Urinary bladder (tissue), 4 donors: ENCODE results near the gene RBM25. TPM values are rescaled to one million over a fixed set of nuclear protein-coding genes. Genes with fewer than 3 reads are reported as not detected.
A peak's percentile ranks its signal among the peaks of the same experiment; 100 is the strongest.

Experiments used
- DNase-seq: peaks from one replicate; pipeline ENCODE4 v3.0.0-alpha.2; 2015; ENCODE audit errors: extremely low spot score
- H3K27ac ChIP-seq: one replicate; pipeline ENCODE4 v1.5.1; 2013; ENCODE audit warnings: low read depth, mild to moderate bottlenecking, moderate library complexity
- H3K36me3 ChIP-seq: one replicate; pipeline ENCODE4 v1.6.1; 2013; ENCODE audit warnings: mild to moderate bottlenecking, moderate library complexity; ENCODE audit not compliant: insufficient read depth
- H3K4me1 ChIP-seq: one replicate; pipeline ENCODE4 v1.6.1; 2013; ENCODE audit warnings: mild to moderate bottlenecking, moderate library complexity; ENCODE audit not compliant: insufficient read depth
- H3K4me3 ChIP-seq: one replicate; pipeline ENCODE4 v1.5.1; 2013; ENCODE audit warnings: low read depth, low read length
- WGBS: extraction: QIAGEN DNeasy Blood & Tissue Kit; methylation state at CpG from one replicate; pipeline ENCODE4 v1.1.7; 2013; 5-methylcytosine and 5-hydroxymethylcytosine counted together
- polyA plus RNA-seq: library from polyadenylated mRNA; stranded (reverse); fragments of 200-250 nt; gene quantifications from one replicate; pipeline ENCODE4 v1.2.3, GENCODE V29; 2013
- total RNA-seq: library from RNA; depleted of rRNA; stranded (reverse); fragments of >200 nt; gene quantifications from one replicate; pipeline ENCODE4 v1.2.3, GENCODE V29; 2014
- donor health status: healthy with polysubstance abuse.
- donor health status: healthy.

Gene RBM25
- total and polyA plus RNA-seq, 2 donors, result 28.6 to 96.8 TPM

DNA sequence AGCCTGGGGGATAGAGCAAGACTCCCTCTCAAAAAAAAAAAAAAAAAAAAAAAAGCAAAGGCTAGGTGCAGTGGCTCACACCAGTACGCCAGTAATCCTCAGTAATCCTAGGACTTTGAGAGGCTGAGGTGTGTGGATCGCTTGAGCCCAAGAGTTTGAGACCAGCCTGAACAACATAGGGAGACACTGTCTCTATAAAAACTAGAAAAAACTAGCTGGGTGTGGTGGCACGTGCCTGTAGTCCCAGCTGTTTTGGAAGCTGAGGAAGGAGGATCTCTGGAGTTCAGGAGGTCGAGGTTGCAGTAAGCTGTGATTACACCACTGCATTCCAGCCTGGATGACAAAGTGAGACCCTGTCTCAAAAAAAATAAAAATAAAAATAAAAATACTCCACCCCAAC is 8.9 kb upstream of the RBM25 start:
- no peak overlapping the region for H3K27ac ChIP-seq
- H3K36me3 ChIP-seq, result no peaks in the 10 kb centered on the region
- H3K4me3 ChIP-seq, result no peak overlapping the region
- 39% methylated on average over 4 of the region's 4 CpGs for WGBS
- H3K4me1 ChIP-seq, result no peaks in the 10 kb centered on the region
- no peak for DNase-seq

DNA sequence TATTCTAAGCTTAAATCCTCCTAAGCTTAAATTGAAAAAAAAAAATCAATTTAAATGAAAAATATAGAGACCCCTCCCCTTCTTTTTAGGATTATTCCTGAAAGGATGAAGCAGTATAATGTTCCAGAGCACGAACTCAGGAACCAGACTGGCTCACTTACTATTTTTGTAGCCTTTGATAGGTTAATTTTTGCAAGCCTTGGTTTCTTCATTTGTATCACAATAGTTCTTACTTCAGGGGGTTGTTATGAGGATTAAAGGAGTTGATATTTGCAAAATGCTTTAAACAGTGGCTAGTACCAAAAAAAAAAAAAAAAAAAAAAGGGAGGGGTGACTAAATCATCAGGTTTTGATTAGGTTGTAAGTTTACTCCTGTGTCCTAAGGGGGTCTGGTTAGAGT is 3.1 kb upstream of the RBM25 start:
- DNase-seq, result no peak
- Histone ChIP-seq H3K4me3 (no peak overlapping the region), H3K4me1 (no peaks in the 10 kb centered on the region), H3K27ac (no peak overlapping the region), H3K36me3 (no peaks in the 10 kb centered on the region)
- WGBS, result 88% methylated on average over 1 of the region's 1 CpG

DNA sequence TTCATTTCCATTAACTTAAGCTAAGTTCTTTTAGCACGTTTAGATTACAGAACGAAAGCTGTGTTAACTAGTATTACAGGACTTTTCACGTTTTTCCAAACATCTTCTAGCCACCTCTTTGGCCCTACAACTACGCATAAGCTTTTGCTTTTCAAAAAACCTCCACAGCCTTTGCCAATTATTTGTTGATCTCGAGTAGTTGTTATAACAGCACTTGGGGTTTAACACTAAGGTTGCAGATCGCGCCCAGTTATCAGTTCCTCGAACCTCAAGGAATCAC is 450 bp upstream of the RBM25 start:
- DNase-seq, result no peak
- no peaks in the 10 kb centered on the region for H3K36me3 ChIP-seq
- 5% methylated on average over 8 of the region's 8 CpGs for WGBS
- H3K27ac ChIP-seq, result peak overlapping the region; percentile 77
- peak overlapping the region; percentile 54 for H3K4me3 ChIP-seq
- no peaks in the 10 kb centered on the region for H3K4me1 ChIP-seq

DNA sequence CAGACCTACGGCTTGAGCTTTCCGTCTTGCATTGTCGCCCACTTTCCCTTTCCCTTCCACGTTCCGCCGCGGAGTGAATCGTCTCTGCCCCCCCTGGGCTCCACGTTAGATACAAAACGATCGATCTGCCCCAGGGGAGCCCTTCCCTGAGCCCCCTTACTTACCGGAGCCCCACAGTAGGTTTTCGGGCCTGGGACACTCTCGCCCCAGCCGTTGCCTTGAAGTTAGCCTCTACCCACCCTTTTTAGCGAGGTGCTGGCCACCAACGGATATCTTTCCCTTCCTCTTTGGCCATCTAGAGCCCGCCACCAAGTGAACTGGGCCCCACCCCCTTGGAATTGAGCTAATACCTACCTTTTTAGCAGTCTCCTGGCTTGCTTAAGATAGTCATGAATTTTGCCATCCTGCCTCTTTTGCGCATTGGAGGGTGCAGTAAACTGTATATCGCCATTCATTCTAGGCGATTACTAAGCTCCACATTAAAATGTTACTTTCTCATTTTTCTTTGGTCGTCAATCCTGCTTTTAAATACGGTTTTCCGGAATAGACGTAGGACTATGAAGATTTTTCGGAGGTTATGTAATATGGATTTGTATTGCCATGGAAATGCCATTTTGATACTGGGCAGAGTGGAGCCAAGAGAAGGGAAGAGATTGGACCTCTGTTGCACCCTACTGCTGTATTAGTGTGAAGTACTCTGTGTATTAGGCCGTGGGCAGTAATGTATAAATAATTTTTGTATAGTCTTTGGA is 764 bp downstream of the RBM25 start:
- H3K27ac ChIP-seq, result peak overlapping the region; percentile 97
- H3K4me3 ChIP-seq, result peak overlapping the region; percentile 96
- no peaks in the 10 kb centered on the region for H3K4me1 ChIP-seq
- H3K36me3 ChIP-seq, result no peaks in the 10 kb centered on the region
- DNase-seq, result peak; percentile 10
- WGBS, result under 1% methylated on average over 27 of the region's 27 CpGs

DNA sequence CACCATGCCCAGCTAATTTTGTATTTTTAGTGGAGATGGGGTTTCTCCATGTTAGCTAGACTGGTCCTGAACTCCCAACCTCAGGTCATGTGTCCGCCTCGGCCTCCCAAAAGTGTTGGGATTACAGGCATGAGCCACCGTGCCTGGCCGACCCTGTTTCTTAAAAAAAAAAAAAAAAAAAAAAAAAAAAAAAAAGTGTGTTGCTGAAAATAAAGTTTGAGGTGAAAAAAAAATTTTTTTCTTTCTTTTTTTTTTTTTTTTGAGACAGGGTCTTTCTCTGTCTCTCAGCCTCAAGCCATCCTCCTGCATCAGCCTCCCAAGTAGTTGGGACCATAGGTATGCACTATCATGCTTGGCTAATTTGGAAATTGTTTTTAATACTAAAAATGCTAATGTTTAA is 11.3 kb downstream of the RBM25 start:
- no peaks in the 10 kb centered on the region for H3K36me3 ChIP-seq
- no peak overlapping the region for H3K4me3 ChIP-seq
- WGBS, result 96% methylated on average over 4 of the region's 4 CpGs
- H3K27ac ChIP-seq, result no peak overlapping the region
- DNase-seq, result no peak
- H3K4me1 ChIP-seq, result no peaks in the 10 kb centered on the region

DNA sequence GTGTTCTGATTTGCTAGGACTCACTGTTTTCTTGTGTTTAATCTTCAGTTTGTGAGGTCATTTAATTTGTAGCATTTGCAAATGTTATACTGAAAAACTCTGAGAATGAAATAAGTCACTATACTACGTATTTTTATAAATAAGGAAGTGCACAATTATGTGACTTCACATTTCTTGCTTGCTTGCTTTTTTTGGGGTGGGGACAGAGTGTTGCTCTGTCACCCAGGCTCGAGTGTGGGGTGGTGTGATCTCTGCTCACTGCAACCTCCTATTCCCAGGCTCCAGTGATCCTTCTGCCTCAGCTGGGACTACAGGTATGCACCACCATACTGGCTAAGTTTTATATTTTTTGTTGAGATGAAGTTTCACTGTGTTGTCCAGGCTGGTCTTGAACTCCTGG is 32.7 kb downstream of the RBM25 start:
- 92% methylated on average over 2 of the region's 2 CpGs for WGBS
- no peaks in the 10 kb centered on the region for H3K4me1 ChIP-seq
- no peak overlapping the region for H3K27ac ChIP-seq
- H3K36me3 ChIP-seq, result peaks cover 9% of the 10 kb centered on the region
- DNase-seq, result no peak
- no peak overlapping the region for H3K4me3 ChIP-seq

DNA sequence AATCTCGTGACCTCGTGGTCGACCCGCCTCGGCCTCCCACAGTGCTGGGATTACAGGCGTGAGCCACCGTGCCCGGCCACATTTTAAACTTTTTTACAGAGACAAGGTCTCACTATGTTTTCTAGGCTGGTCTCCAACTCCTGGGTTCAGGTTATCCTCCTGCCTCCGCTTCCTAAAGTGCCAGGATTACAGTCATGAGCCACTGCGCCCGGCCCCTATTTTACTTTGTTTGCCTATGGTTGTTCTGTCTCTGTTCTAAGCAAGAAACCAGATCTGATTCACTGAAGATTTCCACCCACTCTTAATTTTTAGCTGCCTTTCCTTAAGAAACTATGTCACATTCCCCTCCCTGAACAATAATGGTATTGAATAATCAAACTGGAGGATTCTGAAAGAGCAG is 39.1 kb downstream of the RBM25 start:
- H3K27ac ChIP-seq, result no peak overlapping the region
- no peak overlapping the region for H3K4me3 ChIP-seq
- DNase-seq, result no peak
- H3K4me1 ChIP-seq, result no peaks in the 10 kb centered on the region
- H3K36me3 ChIP-seq, result peaks cover 6% of the 10 kb centered on the region
- WGBS, result 96% methylated on average over 11 of the region's 11 CpGs

DNA sequence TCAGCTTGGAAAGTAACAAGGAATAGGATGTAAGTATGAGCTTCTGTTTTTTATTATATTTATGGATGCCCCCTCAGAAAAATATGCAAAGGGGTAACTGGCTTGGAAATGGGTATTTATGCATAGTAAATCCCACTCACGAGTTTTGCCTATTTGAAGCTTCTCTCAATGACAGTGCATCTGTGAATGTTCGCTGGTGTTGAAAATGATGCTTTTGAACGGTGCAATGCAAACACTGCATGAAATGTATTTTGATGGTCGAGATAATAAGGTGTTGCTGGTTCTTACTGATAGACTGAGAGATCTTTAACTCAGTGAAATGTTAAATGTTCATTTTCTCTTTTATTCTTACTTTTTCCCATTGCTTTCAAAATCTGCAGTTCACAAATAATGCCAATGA is 42.0 kb downstream of the RBM25 start:
- Histone ChIP-seq H3K4me3 (no peak overlapping the region), H3K36me3 (peaks cover 3% of the 10 kb centered on the region), H3K27ac (no peak overlapping the region), H3K4me1 (no peaks in the 10 kb centered on the region)
- 87% methylated on average over 4 of the region's 4 CpGs for WGBS
- DNase-seq, result no peak

DNA sequence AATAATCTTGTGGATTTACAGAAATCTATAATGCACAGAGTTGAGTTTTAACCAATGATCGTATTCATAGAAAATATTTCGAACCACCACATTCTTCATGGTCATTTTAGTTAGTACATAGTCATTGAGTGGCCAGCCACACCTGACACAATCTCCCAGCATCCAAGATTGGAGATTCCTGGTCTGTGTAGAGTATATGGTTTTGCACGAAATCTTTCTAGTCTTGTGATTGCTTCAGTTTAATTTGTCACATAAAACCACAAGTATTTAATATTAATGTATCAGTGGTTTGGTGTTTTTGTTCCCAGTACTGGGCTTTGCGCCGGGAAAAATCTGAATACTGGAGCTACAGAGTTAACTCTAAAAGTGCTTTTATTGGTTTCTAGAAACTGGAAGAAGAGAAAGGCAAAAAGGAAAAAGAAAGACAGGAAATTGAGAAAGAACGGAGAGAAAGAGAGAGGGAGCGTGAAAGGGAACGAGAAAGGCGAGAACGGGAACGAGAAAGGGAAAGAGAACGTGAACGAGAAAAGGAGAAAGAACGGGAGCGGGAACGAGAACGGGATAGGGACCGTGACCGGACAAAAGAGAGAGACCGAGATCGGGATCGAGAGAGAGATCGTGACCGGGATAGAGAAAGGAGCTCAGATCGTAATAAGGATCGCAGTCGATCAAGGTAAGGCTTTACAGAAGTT is 44.6 kb downstream of the RBM25 start:
- no peak for DNase-seq
- no peak overlapping the region for H3K27ac ChIP-seq
- H3K4me3 ChIP-seq, result no peak overlapping the region
- H3K4me1 ChIP-seq, result no peaks in the 10 kb centered on the region
- H3K36me3 ChIP-seq, result peaks cover 3% of the 10 kb centered on the region
- WGBS, result 97% methylated on average over 27 of the region's 27 CpGs

DNA sequence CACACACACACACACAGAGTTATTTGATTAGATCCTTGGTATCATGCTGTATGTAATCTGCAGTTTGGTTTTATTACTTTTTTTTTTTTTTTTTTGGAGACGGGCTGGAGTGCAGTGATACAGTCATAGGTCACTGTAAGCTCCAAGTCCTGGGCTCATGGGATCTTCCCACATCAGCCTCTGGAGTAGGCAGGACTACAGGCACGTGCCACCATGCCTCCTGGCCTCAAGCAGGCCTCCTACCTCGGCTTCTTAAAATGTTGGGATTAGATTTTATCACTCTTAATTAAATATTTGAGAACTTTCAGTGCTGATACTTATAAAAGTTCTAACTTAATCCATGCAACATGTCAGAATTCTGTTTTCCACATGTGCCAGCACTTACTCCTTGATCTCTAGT is 46.7 kb downstream of the RBM25 start:
- no peaks in the 10 kb centered on the region for H3K36me3 ChIP-seq
- H3K27ac ChIP-seq, result no peak overlapping the region
- no peaks in the 10 kb centered on the region for H3K4me1 ChIP-seq
- WGBS, result 87% methylated on average over 3 of the region's 3 CpGs
- H3K4me3 ChIP-seq, result no peak overlapping the region
- DNase-seq, result no peak

DNA sequence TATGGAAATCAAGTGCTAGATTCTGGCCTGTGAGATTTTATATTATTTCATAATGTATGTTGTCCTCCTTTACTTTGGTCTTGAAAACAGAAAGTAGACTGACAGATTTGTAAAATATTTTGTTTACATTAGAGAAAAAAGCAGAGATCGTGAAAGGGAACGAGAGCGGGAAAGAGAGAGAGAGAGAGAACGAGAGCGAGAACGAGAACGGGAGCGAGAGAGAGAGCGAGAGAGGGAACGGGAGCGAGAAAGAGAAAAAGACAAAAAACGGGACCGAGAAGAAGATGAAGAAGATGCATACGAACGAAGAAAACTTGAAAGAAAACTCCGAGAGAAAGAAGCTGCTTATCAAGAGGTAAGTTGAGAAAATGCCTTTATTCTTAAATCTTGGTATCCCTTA is 47.4 kb downstream of the RBM25 start:
- H3K4me1 ChIP-seq, result no peaks in the 10 kb centered on the region
- no peak overlapping the region for H3K4me3 ChIP-seq
- DNase-seq, result no peak
- WGBS, result 97% methylated on average over 16 of the region's 16 CpGs
- peaks cover under 1% of the 10 kb centered on the region for H3K36me3 ChIP-seq
- no peak overlapping the region for H3K27ac ChIP-seq

DNA sequence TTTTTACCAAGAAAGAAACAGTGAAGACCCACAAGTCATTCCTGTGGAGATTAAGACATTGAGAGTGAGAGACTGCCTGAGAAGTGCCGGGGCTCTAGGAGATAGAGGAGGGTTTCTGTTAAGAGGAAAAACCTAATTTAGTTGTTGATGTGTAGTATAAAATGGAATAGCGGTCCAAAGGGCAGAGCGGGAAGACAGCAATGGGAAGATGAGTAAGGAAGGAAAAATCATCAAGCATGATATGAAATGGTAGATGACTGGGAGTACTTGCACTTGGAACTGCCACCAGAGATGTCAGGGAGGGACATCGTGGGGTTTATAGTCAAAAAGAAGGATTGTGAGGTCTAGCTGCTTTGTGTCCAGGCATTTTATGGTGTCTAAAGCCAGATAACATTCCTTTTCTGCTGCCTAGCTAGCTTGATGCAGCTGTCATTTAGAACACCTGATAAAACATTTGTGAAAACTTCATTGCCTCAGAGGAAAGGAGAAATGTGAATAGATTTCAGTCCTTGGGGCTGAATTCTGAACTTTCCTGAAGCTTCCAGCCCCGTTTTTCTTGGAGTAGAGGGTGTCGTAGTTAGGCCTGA is 57.8 kb downstream of the RBM25 start:
- 86% methylated on average over 6 of the region's 6 CpGs for WGBS

DNA sequence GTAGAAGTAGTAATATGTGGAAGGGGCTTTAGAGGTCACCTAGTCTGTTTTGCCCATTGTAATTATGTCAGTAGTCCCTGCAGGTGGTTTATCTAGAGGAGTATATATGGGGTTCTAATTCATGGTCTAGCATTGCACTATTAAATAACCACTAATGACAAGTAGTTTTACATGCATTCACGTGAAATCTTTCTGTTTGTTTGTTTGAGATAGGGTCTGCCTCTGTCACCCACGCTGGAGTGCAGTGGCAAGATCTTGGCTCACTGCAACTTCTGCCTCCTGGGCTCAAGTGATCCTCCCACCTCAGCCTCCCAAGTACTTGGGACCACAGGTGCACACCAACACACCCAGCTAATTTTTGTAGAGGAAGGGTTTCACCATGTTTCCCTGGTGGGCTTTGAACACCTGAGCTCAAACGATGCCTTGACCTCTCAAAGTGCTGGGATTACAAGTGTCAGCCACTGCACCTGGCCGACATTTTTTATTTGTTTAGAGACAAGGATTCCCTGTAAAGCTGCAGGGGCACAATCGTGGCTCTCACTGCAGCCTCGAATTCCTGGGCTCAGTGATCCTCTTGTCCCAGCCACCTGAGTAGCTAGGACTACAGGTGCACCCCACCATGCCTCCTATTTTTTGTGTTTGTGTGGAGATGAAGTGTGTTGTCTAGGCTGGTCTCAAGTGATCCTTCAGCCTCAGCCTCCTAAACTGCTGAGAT is 66.0 kb downstream of the RBM25 start:
- Histone ChIP-seq H3K4me3 (no peak overlapping the region), H3K36me3 (no peaks in the 10 kb centered on the region), H3K4me1 (no peaks in the 10 kb centered on the region), H3K27ac (no peak overlapping the region)
- 72% methylated on average over 6 of the region's 6 CpGs for WGBS
- DNase-seq, result no peak

More for the DNA sequence above, 57.8 kb downstream of the RBM25 start:
- H3K27ac ChIP-seq, result no peak overlapping the region
- no peaks in the 10 kb centered on the region for H3K4me1 ChIP-seq
- H3K36me3 ChIP-seq, result peaks cover 8% of the 10 kb centered on the region
- no peak for DNase-seq
- no peak overlapping the region for H3K4me3 ChIP-seq

DNA sequence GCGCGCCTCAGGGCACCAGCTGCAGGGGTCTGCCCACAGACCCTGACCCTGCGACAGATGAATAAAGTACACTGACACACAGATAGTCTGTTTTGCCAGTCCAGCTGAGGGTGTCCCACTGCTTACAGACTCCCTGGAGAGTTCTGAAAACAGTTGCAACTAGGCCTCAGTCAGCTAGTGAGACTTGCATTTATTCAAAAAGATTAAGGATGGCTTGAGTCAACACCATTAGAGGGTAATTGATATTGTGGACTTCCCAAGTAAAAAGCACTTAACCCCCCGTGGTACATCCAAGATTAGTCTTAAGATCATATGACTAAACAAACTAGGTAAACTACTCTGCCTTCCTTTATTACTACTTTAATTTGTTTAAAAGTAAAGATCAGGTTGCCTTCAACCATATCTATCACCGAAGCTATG is 66.8 kb downstream of the RBM25 start:
- Histone ChIP-seq H3K4me3 (no peak overlapping the region), H3K27ac (no peak overlapping the region), H3K4me1 (no peaks in the 10 kb centered on the region), H3K36me3 (no peaks in the 10 kb centered on the region)
- no peak for DNase-seq
- 63% methylated on average over 5 of the region's 5 CpGs for WGBS
